Ovary (tissue), 3 donors: ENCODE data around the gene CXADR.

Experiments
- POLR2A ChIP-seq: fragments of 450-650 bp; IDR thresholded peaks from one replicate; pipeline ENCODE4 v1.6.1; 2017; ENCODE audit warnings: antibody characterized with exemption, mild to moderate bottlenecking, moderate library complexity
- TF ChIP-seq, protein P1 (sequence below), 3 donors: fragments of 450-650 bp in 2 of 3; fragments of 200-600 bp in 1 of 3; IDR thresholded peaks; one replicate each; pipeline versions ENCODE4 v1.5.1 to v1.8.0; 2016 to 2022; ENCODE audit warnings: antibody characterized with exemption in 3 of 3, mild to moderate bottlenecking in 1 of 3
- donor health status: DM: no; HTN: no; CAD: no.

DNA sequence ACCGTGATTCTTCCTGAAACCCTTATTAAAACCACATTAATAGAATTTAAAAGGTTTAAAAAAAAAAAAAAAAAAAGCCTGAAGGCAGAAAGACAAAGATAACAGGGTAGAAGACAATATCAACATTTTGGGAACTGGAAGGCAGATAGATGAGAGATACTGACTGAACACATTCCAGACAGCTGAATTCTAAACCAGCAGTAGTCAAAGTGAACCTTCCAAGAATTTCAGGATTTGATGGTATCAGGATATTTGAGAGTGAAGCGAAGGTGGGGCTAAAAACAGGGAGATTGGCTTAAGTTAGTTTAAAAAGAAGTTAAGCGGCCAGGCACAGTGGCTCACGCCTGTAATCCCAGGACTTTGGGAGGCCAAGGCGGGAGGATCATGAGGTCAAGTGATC, 5.3 kb upstream of the CXADR start:
- TF ChIP-seq, protein P1, sequence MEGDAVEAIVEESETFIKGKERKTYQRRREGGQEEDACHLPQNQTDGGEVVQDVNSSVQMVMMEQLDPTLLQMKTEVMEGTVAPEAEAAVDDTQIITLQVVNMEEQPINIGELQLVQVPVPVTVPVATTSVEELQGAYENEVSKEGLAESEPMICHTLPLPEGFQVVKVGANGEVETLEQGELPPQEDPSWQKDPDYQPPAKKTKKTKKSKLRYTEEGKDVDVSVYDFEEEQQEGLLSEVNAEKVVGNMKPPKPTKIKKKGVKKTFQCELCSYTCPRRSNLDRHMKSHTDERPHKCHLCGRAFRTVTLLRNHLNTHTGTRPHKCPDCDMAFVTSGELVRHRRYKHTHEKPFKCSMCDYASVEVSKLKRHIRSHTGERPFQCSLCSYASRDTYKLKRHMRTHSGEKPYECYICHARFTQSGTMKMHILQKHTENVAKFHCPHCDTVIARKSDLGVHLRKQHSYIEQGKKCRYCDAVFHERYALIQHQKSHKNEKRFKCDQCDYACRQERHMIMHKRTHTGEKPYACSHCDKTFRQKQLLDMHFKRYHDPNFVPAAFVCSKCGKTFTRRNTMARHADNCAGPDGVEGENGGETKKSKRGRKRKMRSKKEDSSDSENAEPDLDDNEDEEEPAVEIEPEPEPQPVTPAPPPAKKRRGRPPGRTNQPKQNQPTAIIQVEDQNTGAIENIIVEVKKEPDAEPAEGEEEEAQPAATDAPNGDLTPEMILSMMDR (IDR thresholded peaks at IDR 0.05), result no peak
- TF ChIP-seq POLR2A, result no peak
